Stimulated activated naive CD4-positive, alpha-beta T cell (primary cell): ENCODE data around the gene DCP1A.
"Not testable (repeated sequence)": the region's sequence is repeated elsewhere in the genome, so short reads cannot be mapped to it uniquely, and the experiment has no call there.

Source experiments
- DNase-seq, 6 experiments: peaks; one replicate each; lab custom pipeline; 2025; lab: John Stamatoyannopoulos, UW

The DCP1A gene

GRCh38 chr3:53347261-53348064, at the start of gene DCP1A:
DCP1A (minus strand) TSS chr3:53347543; CDS start chr3:53347517, 26 bp downstream.
- DNase-seq: peak; percentile 90 to 96 (median 93)

GRCh38 chr3:53384465-53385423, 37.4 kb upstream of the DCP1A start:
- DNase-seq: no peak

- DNase-seq: no peak
These were observed 34.8 kb upstream of the DCP1A start for GRCh38 chr3:53382106-53382505.

GRCh38 chr3:53380306-53380705, 33.0 kb upstream of the DCP1A start:
- no peak for DNase-seq

GRCh38 chr3:53379898-53380297, 32.6 kb upstream of the DCP1A start:
- DNase-seq: no peak

- DNase-seq: no peak
These were observed 30.5 kb upstream of the DCP1A start for GRCh38 chr3:53377794-53378193.

GRCh38 chr3:53376679-53377078, 29.3 kb upstream of the DCP1A start:
- no peak for DNase-seq

GRCh38 chr3:53375019-53375418, 27.7 kb upstream of the DCP1A start:
- no peak for DNase-seq

GRCh38 chr3:53370719-53371118, 23.4 kb upstream of the DCP1A start:
- not testable (repeated sequence) for DNase-seq

GRCh38 chr3:53361852-53362251, 14.5 kb upstream of the DCP1A start:
- no peak for DNase-seq

GRCh38 chr3:53357458-53357857, 10.1 kb upstream of the DCP1A start:
- DNase-seq: no peak

- no peak for DNase-seq
These were observed 7.7 kb upstream of the DCP1A start for GRCh38 chr3:53354945-53355498.

GRCh38 chr3:53353202-53353601, 5.9 kb upstream of the DCP1A start:
- DNase-seq: no peak

- DNase-seq: no peak
These were observed 3.3 kb upstream of the DCP1A start for GRCh38 chr3:53350652-53351051.

- DNase-seq: not testable (repeated sequence)
These were observed 775 bp upstream of the DCP1A start for GRCh38 chr3:53348118-53348517.

- no peak for DNase-seq
These were observed 452 bp downstream of the DCP1A start for GRCh38 chr3:53346922-53347260.

- no peak for DNase-seq
These were observed 829 bp downstream of the DCP1A start for GRCh38 chr3:53346514-53346913.

- DNase-seq: no peak
These were observed 5.0 kb downstream of the DCP1A start for GRCh38 chr3:53342353-53342752.

- no peak for DNase-seq
These were observed 10.0 kb downstream of the DCP1A start for GRCh38 chr3:53337167-53337940.

GRCh38 chr3:53334742-53335141, 12.6 kb downstream of the DCP1A start:
- DNase-seq: no peak

- no peak for DNase-seq
These were observed 15.5 kb downstream of the DCP1A start for GRCh38 chr3:53331871-53332270.

- DNase-seq: no peak
These were observed 17.4 kb downstream of the DCP1A start for GRCh38 chr3:53329897-53330296.
